ENCODE data around the gene YWHAG. TPM values are rescaled to one million over a fixed set of nuclear protein-coding genes. Genes with fewer than 3 reads are reported as not detected.

YWHAG gene
- total and polyA plus RNA-seq, 8 donors: 15.7 to 55.7 (median 33.9) TPM

GRCh38 chr7:76352193-76352592 is 6.6 kb downstream of the YWHAG start:
- FAIRE-seq (no peak), ATAC-seq (no peak), DNase-seq (no peak)
- WGBS, 2 donors: 89 to 90% methylated on average over 6 of the region's 6 CpGs
- intact Hi-C loops (cut with DNase I): no loop called here
- Histone ChIP-seq H3K9me3 (no peaks in the 10 kb centered on the region), H3K4me3 (no peak overlapping the region), H3K4me1 (peaks cover 5 to 28% (median 22%) of the 10 kb centered on the region in 3 donors), H3K27ac (no peak overlapping the region), H3K36me3 (peaks cover 0 to 3% (median 0%) of the 10 kb centered on the region in 3 donors), H3K27me3 (no peaks in the 10 kb centered on the region)
- TF ChIP-seq CTCF (IDR thresholded peaks at IDR 0.05): no peak

GRCh38 chr7:76351372-76351771 is 7.4 kb downstream of the YWHAG start:
- Histone ChIP-seq H3K27ac (no peak overlapping the region), H3K4me3 (no peak overlapping the region), H3K4me1 (peaks cover 0 to 20% (median 16%) of the 10 kb centered on the region in 3 donors), H3K9me3 (no peaks in the 10 kb centered on the region), H3K27me3 (no peaks in the 10 kb centered on the region), H3K36me3 (peaks cover 0 to 10% (median 0%) of the 10 kb centered on the region in 3 donors)
- TF ChIP-seq CTCF (IDR thresholded peaks at IDR 0.05): no peak
- DNase-seq (no peak), FAIRE-seq (no peak), ATAC-seq (peak in 2 of 4 donors; percentile 11 to 25)
- 53 to 79% methylated on average over 7 of the region's 7 CpGs for WGBS, 2 donors
- intact Hi-C loops (cut with DNase I): no loop called here

GRCh38 chr7:76349313-76349885 is 9.4 kb downstream of the YWHAG start:
- H3K4me3 ChIP-seq: no peak overlapping the region
- no peak for TF ChIP-seq CTCF (IDR thresholded peaks at IDR 0.05)
- FAIRE-seq: no peak

GRCh38 chr7:76347710-76348109 is 11.1 kb downstream of the YWHAG start:
- H3K9me3 ChIP-seq: no peaks in the 10 kb centered on the region
- FAIRE-seq (no peak), DNase-seq (no peak), ATAC-seq (no peak)
- 50 to 68% methylated on average over 5 of the region's 5 CpGs for WGBS, 2 donors
- intact Hi-C loops (cut with DNase I): no loop called here
- no peak overlapping the region for H3K4me3 ChIP-seq
- no peak for TF ChIP-seq CTCF (IDR thresholded peaks at IDR 0.05)
- H3K27me3 ChIP-seq: no peaks in the 10 kb centered on the region
- peaks cover 0 to 26% (median 0%) of the 10 kb centered on the region in 3 donors for H3K36me3 ChIP-seq
- H3K27ac ChIP-seq: no peak overlapping the region
- peaks cover 0 to 6% (median 3%) of the 10 kb centered on the region in 3 donors for H3K4me1 ChIP-seq

More at GRCh38 chr7:76349313-76349885, 9.4 kb downstream of the YWHAG start:
- H3K27ac ChIP-seq: no peak overlapping the region
- H3K36me3 ChIP-seq: peaks cover 0 to 25% (median 0%) of the 10 kb centered on the region in 3 donors
- ATAC-seq: no peak
- no peak for DNase-seq
- no peaks in the 10 kb centered on the region for H3K27me3 ChIP-seq
- H3K4me1 ChIP-seq: peaks cover 0 to 7% (median 6%) of the 10 kb centered on the region in 3 donors
- intact Hi-C loops (cut with DNase I): no loop called here
- H3K9me3 ChIP-seq: no peaks in the 10 kb centered on the region
- 66 to 73% methylated on average over 8 of the region's 8 CpGs for WGBS, 2 donors

GRCh38 chr7:76346778-76347177 is 12.0 kb downstream of the YWHAG start:
- peak in 1 of 4 donors; percentile 15 for ATAC-seq
- peaks cover 0 to 26% (median 0%) of the 10 kb centered on the region in 3 donors for H3K36me3 ChIP-seq
- no peak overlapping the region for H3K4me3 ChIP-seq
- no peak overlapping the region for H3K27ac ChIP-seq
- intact Hi-C loops (cut with DNase I): no loop called here
- peaks cover 0 to 6% (median 3%) of the 10 kb centered on the region in 3 donors for H3K4me1 ChIP-seq
- no peak for TF ChIP-seq CTCF (IDR thresholded peaks at IDR 0.05)
- 83 to 86% methylated on average over 8 of the region's 8 CpGs for WGBS, 2 donors
- DNase-seq: no peak
- no peak for FAIRE-seq
- H3K9me3 ChIP-seq: no peaks in the 10 kb centered on the region
- no peaks in the 10 kb centered on the region for H3K27me3 ChIP-seq

Data from pancreas (tissue), 10 donors.